Measurements from ENCODE around the gene MYO9B.

MYO9B gene

DNA sequence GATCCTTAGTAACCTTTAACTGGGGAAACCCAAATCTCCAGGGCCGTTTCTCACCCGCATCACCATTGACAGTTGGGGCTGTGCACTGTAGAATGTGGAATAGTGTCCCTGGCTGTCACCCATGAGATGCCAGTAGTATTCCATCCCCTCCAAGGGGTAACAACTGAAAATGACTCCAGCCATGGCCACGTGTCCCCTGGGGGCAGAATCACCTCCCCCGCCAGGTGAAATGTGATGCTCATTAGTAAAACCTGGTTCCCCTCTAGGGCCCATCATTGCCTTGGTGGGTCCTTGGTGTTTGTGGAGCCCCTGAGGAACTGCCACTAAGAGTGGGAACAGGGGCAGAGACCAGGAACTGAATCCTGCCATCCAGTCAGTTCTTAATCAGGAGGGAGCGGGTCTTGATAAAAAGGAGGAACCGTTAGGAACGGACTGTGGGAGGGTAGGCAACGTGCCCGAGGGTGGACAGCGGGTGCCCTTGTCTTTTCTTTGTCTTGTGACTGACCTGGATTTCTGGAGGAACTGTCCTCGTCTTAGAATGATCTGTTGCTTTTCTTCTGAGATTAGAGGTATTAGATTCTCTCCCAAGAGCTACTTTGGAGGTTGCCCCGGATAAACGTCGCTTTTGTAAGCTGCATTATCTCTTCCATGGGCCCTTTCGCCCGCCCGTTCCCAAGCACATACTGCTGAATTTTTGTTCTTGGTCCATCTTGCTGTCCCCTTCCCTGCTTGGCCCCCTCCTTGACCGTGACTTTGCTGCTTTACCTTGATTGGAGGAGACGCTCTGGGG lies 3.5 kb downstream of the MYO9B start:
- peak overlapping the region; percentile 42 to 55 for H3K4me3 ChIP-seq (ENCODE audit: low read depth in 1 of 2, low read length in 2 of 2)
- peaks cover 0 to 7% of the 10 kb centered on the region in 2 donors for H3K36me3 ChIP-seq (ENCODE audit: control insufficient read depth in 1 of 2, insufficient read depth in 2 of 2, low read length in 2 of 2)
- H3K4me1 ChIP-seq (ENCODE audit: control insufficient read depth in 1 of 2, insufficient read depth in 2 of 2, low read length in 2 of 2): peaks cover 13 to 51% of the 10 kb centered on the region in 2 donors
- no peaks in the 10 kb centered on the region for H3K9me3 ChIP-seq (ENCODE audit: control insufficient read depth in 1 of 2, low read length in 2 of 2)
- H3K27me3 ChIP-seq (ENCODE audit: low read depth, low read length): no peaks in the 10 kb centered on the region
- H3K27ac ChIP-seq (ENCODE audit: low read length): peak overlapping the region; percentile 95

DNA sequence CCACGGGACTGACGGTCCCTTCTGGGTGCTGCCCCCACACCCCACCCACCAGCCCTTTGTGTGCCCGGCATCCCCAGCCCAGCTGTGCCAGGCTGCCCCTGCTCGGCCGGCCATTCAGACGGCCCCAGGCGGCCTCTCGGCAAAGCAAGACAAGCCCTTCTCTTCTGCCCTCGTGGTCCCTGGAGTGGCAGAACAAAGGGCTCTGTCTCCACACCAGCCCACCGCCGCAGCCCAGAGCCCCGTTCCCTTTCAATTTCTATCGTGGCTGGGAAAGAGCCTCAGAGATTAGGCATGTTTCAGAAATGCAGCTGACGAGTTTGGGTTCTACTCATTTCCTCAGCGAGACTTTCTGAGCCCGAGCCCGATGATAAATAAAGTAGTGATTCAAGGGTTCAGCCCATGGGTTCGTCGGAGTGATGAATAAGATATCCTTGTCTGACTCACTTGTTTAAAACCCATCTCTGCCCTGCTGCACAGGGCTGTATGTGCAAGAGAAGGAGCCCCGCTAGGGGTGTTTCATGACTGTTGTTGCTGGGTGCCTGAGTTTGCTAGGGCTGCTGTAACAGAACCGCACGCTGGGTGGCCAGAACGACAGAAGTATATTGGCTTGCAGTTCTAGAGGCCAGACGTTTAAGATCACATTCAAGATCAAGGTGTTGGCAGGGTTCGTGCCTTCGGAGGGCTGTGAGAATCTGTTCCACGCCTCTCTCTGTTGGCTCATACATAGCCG lies 4.3 kb downstream of the MYO9B start:
- H3K4me3 ChIP-seq (ENCODE audit: low read depth in 1 of 2, low read length in 2 of 2): peak overlapping the region; percentile 42 to 55
- H3K27me3 ChIP-seq (ENCODE audit: low read depth, low read length): no peaks in the 10 kb centered on the region
- peaks cover 0 to 7% of the 10 kb centered on the region in 2 donors for H3K36me3 ChIP-seq (ENCODE audit: control insufficient read depth in 1 of 2, insufficient read depth in 2 of 2, low read length in 2 of 2)
- no peaks in the 10 kb centered on the region for H3K9me3 ChIP-seq (ENCODE audit: control insufficient read depth in 1 of 2, low read length in 2 of 2)
- peaks cover 13 to 44% of the 10 kb centered on the region in 2 donors for H3K4me1 ChIP-seq (ENCODE audit: control insufficient read depth in 1 of 2, insufficient read depth in 2 of 2, low read length in 2 of 2)
- H3K27ac ChIP-seq (ENCODE audit: low read length): peak overlapping the region; percentile 95

GRCh38 chr19:17080440-17080801 lies 4.8 kb downstream of the MYO9B start:
- Histone ChIP-seq H3K27me3 (ENCODE audit: low read depth, low read length) (no peaks in the 10 kb centered on the region), H3K9me3 (ENCODE audit: control insufficient read depth in 1 of 2, low read length in 2 of 2) (no peaks in the 10 kb centered on the region), H3K4me3 (ENCODE audit: low read depth in 1 of 2, low read length in 2 of 2) (peak overlapping the region; percentile 42 to 55), H3K4me1 (ENCODE audit: control insufficient read depth in 1 of 2, insufficient read depth in 2 of 2, low read length in 2 of 2) (peaks cover 13 to 44% of the 10 kb centered on the region in 2 donors), H3K27ac (ENCODE audit: low read length) (peak overlapping the region; percentile 95), H3K36me3 (ENCODE audit: control insufficient read depth in 1 of 2, insufficient read depth in 2 of 2, low read length in 2 of 2) (peaks cover 0 to 7% of the 10 kb centered on the region in 2 donors)

DNA sequence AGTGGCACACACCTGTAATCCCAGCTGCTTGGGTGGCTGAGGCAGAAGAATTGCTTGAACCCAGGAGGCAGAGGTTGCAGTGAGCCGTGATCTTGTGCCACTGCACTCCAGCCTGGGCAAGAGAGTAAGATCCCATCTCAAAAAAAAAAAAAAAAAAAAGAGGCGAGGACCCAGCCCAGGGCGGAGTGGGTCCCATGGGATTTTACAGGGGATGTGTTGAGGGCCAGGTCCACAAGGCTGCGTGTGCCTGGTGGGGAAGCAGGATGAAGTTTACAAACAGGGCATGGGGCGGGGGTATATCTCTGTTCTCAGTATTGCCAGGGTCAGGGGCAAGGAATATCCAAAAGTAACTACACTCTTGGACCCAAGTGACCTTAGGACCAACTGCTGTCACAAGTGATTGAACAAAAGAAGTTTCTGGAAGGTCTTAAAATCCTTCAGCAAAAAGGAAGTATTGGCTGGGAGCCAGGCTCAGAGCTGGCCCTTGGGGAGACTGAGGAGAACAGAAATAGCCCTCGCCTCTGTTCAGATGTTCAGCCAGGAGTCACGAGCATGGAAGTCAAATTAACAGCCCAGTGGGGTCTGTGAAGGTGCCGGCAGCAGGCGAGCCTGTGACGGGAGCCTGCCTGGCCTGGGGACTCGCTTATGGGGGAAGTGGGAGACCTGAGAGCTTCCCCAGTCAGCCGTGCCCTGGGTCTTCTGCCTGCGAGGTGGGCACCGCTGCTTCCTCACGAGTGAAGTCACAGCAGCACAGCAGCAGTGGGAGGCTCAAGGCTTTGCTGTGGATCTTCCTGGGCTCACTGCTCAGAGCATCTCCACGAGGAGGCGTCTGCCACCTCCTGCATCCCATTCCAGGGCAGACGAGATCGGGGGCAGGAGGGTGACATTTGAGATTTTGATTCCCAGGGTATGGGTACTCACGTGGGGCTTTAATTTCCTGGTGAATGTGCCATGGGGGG lies 6.4 kb downstream of the MYO9B start:
- H3K27ac ChIP-seq (ENCODE audit: low read length): peak overlapping the region; percentile 76
- peaks cover 0 to 7% of the 10 kb centered on the region in 2 donors for H3K36me3 ChIP-seq (ENCODE audit: control insufficient read depth in 1 of 2, insufficient read depth in 2 of 2, low read length in 2 of 2)
- H3K9me3 ChIP-seq (ENCODE audit: control insufficient read depth in 1 of 2, low read length in 2 of 2): no peaks in the 10 kb centered on the region
- peaks cover 13 to 49% of the 10 kb centered on the region in 2 donors for H3K4me1 ChIP-seq (ENCODE audit: control insufficient read depth in 1 of 2, insufficient read depth in 2 of 2, low read length in 2 of 2)
- no peak overlapping the region for H3K4me3 ChIP-seq (ENCODE audit: low read depth in 1 of 2, low read length in 2 of 2)
- H3K27me3 ChIP-seq (ENCODE audit: low read depth, low read length): no peaks in the 10 kb centered on the region

- no peaks in the 10 kb centered on the region for H3K27me3 ChIP-seq (ENCODE audit: low read depth, low read length)
- no peaks in the 10 kb centered on the region for H3K36me3 ChIP-seq (ENCODE audit: control insufficient read depth in 1 of 2, insufficient read depth in 2 of 2, low read length in 2 of 2)
- no peak overlapping the region for H3K27ac ChIP-seq (ENCODE audit: low read length)
- no peak overlapping the region for H3K4me3 ChIP-seq (ENCODE audit: low read depth in 1 of 2, low read length in 2 of 2)
- H3K4me1 ChIP-seq (ENCODE audit: control insufficient read depth in 1 of 2, insufficient read depth in 2 of 2, low read length in 2 of 2): peaks cover 13 to 39% of the 10 kb centered on the region in 2 donors
- no peaks in the 10 kb centered on the region for H3K9me3 ChIP-seq (ENCODE audit: control insufficient read depth in 1 of 2, low read length in 2 of 2)
Measured at GRCh38 chr19:17086120-17086519, 10.5 kb downstream of the MYO9B start.

- H3K27me3 ChIP-seq (ENCODE audit: low read depth, low read length): no peaks in the 10 kb centered on the region
- H3K36me3 ChIP-seq (ENCODE audit: control insufficient read depth in 1 of 2, insufficient read depth in 2 of 2, low read length in 2 of 2): no peaks in the 10 kb centered on the region
- peaks cover 11 to 43% of the 10 kb centered on the region in 2 donors for H3K4me1 ChIP-seq (ENCODE audit: control insufficient read depth in 1 of 2, insufficient read depth in 2 of 2, low read length in 2 of 2)
- no peaks in the 10 kb centered on the region for H3K9me3 ChIP-seq (ENCODE audit: control insufficient read depth in 1 of 2, low read length in 2 of 2)
- H3K4me3 ChIP-seq (ENCODE audit: low read depth in 1 of 2, low read length in 2 of 2): no peak overlapping the region
- H3K27ac ChIP-seq (ENCODE audit: low read length): no peak overlapping the region
Measured at GRCh38 chr19:17086834-17087233, 11.3 kb downstream of the MYO9B start.

GRCh38 chr19:17088552-17088951 lies 13.0 kb downstream of the MYO9B start:
- peaks cover 9 to 43% of the 10 kb centered on the region in 2 donors for H3K4me1 ChIP-seq (ENCODE audit: control insufficient read depth in 1 of 2, insufficient read depth in 2 of 2, low read length in 2 of 2)

DNA sequence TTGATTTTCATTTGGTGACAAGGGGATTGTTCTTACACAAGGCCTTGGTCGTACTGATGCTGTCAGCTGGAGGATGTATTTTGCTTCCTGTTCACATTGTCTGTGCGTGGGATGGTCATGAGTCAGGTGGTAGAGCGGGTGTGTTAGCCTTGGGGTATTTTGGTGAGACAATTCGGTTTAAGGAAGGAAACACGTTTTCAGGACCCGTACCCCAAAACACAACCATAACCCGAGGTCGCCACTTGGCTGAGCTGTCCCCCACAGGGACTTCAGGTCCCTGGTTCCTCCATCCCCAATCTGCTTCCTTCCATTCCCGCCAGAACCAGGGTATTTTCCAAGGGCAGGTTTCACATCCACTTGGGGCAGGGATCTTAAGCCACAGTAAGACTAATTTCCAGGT lies 15.0 kb downstream of the MYO9B start:
- Histone ChIP-seq H3K4me3 (ENCODE audit: low read depth in 1 of 2, low read length in 2 of 2) (no peak overlapping the region), H3K27ac (ENCODE audit: low read length) (peak overlapping the region; percentile 53), H3K9me3 (ENCODE audit: control insufficient read depth in 1 of 2, low read length in 2 of 2) (no peaks in the 10 kb centered on the region), H3K36me3 (ENCODE audit: control insufficient read depth in 1 of 2, insufficient read depth in 2 of 2, low read length in 2 of 2) (no peaks in the 10 kb centered on the region), H3K27me3 (ENCODE audit: low read depth, low read length) (no peaks in the 10 kb centered on the region), H3K4me1 (ENCODE audit: control insufficient read depth in 1 of 2, insufficient read depth in 2 of 2, low read length in 2 of 2) (peaks cover 9 to 49% of the 10 kb centered on the region in 2 donors)

More at GRCh38 chr19:17088552-17088951, 13.0 kb downstream of the MYO9B start:
- Histone ChIP-seq H3K4me3 (ENCODE audit: low read depth in 1 of 2, low read length in 2 of 2) (no peak overlapping the region), H3K9me3 (ENCODE audit: control insufficient read depth in 1 of 2, low read length in 2 of 2) (no peaks in the 10 kb centered on the region), H3K36me3 (ENCODE audit: control insufficient read depth in 1 of 2, insufficient read depth in 2 of 2, low read length in 2 of 2) (no peaks in the 10 kb centered on the region), H3K27ac (ENCODE audit: low read length) (peak overlapping the region; percentile 83), H3K27me3 (ENCODE audit: low read depth, low read length) (no peaks in the 10 kb centered on the region)

DNA sequence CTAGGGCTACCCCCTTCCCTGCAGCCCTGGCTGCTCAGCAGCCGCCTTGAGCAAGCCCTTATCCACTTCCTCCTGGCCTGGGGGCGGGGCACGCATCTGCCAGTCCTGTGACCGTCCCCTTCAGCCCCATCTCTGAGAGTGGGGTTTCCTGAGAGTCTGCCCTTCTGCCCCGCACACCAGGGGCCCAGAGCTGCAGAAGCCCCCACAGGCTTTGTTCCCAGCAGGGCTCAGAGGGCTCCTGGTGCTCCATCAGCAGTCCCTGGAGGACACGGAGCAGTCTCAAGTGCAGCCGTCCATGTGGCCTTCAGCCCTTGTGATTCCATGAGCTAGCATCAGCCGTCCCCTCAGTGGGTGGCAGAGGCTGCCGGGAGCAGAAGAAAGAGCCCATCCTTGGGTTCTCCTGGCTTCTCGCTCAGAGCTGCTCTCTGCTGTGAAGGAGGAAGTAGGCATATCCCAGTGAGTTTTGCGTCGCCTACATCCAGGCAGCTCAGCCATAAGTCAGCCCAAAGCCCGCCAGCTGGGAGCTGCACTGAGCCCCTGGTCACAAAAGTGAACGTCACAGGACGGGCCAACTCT lies 16.3 kb downstream of the MYO9B start:
- Histone ChIP-seq H3K27me3 (ENCODE audit: low read depth, low read length) (no peaks in the 10 kb centered on the region), H3K4me1 (ENCODE audit: control insufficient read depth in 1 of 2, insufficient read depth in 2 of 2, low read length in 2 of 2) (peaks cover 9 to 40% of the 10 kb centered on the region in 2 donors), H3K4me3 (ENCODE audit: low read depth in 1 of 2, low read length in 2 of 2) (no peak overlapping the region), H3K9me3 (ENCODE audit: control insufficient read depth in 1 of 2, low read length in 2 of 2) (no peaks in the 10 kb centered on the region), H3K27ac (ENCODE audit: low read length) (peak overlapping the region; percentile 23), H3K36me3 (ENCODE audit: control insufficient read depth in 1 of 2, insufficient read depth in 2 of 2, low read length in 2 of 2) (no peaks in the 10 kb centered on the region)

- Histone ChIP-seq H3K36me3 (ENCODE audit: control insufficient read depth in 1 of 2, insufficient read depth in 2 of 2, low read length in 2 of 2) (no peaks in the 10 kb centered on the region), H3K27me3 (ENCODE audit: low read depth, low read length) (no peaks in the 10 kb centered on the region), H3K9me3 (ENCODE audit: control insufficient read depth in 1 of 2, low read length in 2 of 2) (no peaks in the 10 kb centered on the region), H3K4me3 (ENCODE audit: low read depth in 1 of 2, low read length in 2 of 2) (no peak overlapping the region), H3K4me1 (ENCODE audit: control insufficient read depth in 1 of 2, insufficient read depth in 2 of 2, low read length in 2 of 2) (peaks cover 13 to 38% of the 10 kb centered on the region in 2 donors), H3K27ac (ENCODE audit: low read length) (no peak overlapping the region)
Measured at GRCh38 chr19:17092696-17093095, 17.1 kb downstream of the MYO9B start.
